Measurements from ENCODE around the gene ECE1. TPM values are rescaled to one million over a fixed set of nuclear protein-coding genes. Genes with fewer than 3 reads are reported as not detected.

Gene ECE1
- total RNA-seq, 4 donors from 2014 or later, result 55.9 to 149 (median 112) TPM

- H3K27me3 ChIP-seq, result no peaks in the 10 kb centered on the region
- no peaks in the 10 kb centered on the region for H3K9me3 ChIP-seq
- H3K36me3 ChIP-seq, result peaks cover 0 to 12% (median 5%) of the 10 kb centered on the region in 4 donors
- DNase-seq, result peak; percentile 90
- WGBS, 2 donors (ENCODE audit: low coverage in 1 of 2), result 66% methylated on average over 11 of the region's 11 CpGs; no CpG with 5 or more reads in 1 of the 2 donors
- TF ChIP-seq, protein P1, sequence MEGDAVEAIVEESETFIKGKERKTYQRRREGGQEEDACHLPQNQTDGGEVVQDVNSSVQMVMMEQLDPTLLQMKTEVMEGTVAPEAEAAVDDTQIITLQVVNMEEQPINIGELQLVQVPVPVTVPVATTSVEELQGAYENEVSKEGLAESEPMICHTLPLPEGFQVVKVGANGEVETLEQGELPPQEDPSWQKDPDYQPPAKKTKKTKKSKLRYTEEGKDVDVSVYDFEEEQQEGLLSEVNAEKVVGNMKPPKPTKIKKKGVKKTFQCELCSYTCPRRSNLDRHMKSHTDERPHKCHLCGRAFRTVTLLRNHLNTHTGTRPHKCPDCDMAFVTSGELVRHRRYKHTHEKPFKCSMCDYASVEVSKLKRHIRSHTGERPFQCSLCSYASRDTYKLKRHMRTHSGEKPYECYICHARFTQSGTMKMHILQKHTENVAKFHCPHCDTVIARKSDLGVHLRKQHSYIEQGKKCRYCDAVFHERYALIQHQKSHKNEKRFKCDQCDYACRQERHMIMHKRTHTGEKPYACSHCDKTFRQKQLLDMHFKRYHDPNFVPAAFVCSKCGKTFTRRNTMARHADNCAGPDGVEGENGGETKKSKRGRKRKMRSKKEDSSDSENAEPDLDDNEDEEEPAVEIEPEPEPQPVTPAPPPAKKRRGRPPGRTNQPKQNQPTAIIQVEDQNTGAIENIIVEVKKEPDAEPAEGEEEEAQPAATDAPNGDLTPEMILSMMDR (IDR thresholded peaks at IDR 0.05), result peak; percentile 78 to 86 (median 80)
- no peak for TF ChIP-seq EP300 (IDR thresholded peaks at IDR 0.05; ENCODE audit: low read depth)
- in situ Hi-C loops (cut with MboI; ENCODE audit: low pct_ligation_motif_present in 1 of 4, low pct_unique_long_range_greater_than_20kb in 1 of 4, low sequenced_read_pairs in 3 of 4), result loop anchor here in 2 of 4 donors (10.0 kb wide), 1 partner anchor 109 kb away; no protein-coding TSS in a partner anchor
- peaks cover 12 to 43% (median 25%) of the 10 kb centered on the region in 4 donors for H3K4me1 ChIP-seq
- H3K27ac ChIP-seq, result peak overlapping the region; percentile 49 to 88 (median 84)
- H3K4me3 ChIP-seq, result no peak overlapping the region
- intact Hi-C loops (cut with DNase I; ENCODE audit: low total_unique reads), result loop anchor here (1.0 to 5.0 kb wide), 2 partner anchors 92 to 113 kb away; no protein-coding TSS in a partner anchor
Observed at GRCh38 chr1:21255284-21255942, 34.9 kb downstream of the ECE1 start.

GRCh38 chr1:21254335-21254951 is 35.8 kb downstream of the ECE1 start:
- peak; percentile 20 for DNase-seq
- H3K27ac ChIP-seq, result peak overlapping the region; percentile 49 to 88 (median 84)
- 68 to 81% methylated on average over 5 to 8 of the region's 8 CpGs for WGBS, 2 donors (ENCODE audit: low coverage in 1 of 2)
- H3K4me3 ChIP-seq, result no peak overlapping the region
- peaks cover 12 to 43% (median 25%) of the 10 kb centered on the region in 4 donors for H3K4me1 ChIP-seq
- no peaks in the 10 kb centered on the region for H3K9me3 ChIP-seq
- TF ChIP-seq, protein P1 (IDR thresholded peaks at IDR 0.05), result no peak
- TF ChIP-seq POLR2AphosphoS5 (IDR thresholded peaks at IDR 0.05) (no peak), POLR2A (IDR thresholded peaks at IDR 0.05) (no peak), EP300 (IDR thresholded peaks at IDR 0.05; ENCODE audit: low read depth) (no peak)
- H3K36me3 ChIP-seq, result peaks cover 0 to 12% (median 5%) of the 10 kb centered on the region in 4 donors
- in situ Hi-C loops (cut with MboI; ENCODE audit: low pct_ligation_motif_present in 1 of 4, low pct_unique_long_range_greater_than_20kb in 1 of 4, low sequenced_read_pairs in 3 of 4) (loop anchor here in 3 of 4 donors (5.0 to 10.0 kb wide), 2 partner anchors 110 to 113 kb away; no protein-coding TSS in a partner anchor), intact Hi-C loops (cut with DNase I; ENCODE audit: low total_unique reads) (no loop called here)
- H3K27me3 ChIP-seq, result no peaks in the 10 kb centered on the region

DNA sequence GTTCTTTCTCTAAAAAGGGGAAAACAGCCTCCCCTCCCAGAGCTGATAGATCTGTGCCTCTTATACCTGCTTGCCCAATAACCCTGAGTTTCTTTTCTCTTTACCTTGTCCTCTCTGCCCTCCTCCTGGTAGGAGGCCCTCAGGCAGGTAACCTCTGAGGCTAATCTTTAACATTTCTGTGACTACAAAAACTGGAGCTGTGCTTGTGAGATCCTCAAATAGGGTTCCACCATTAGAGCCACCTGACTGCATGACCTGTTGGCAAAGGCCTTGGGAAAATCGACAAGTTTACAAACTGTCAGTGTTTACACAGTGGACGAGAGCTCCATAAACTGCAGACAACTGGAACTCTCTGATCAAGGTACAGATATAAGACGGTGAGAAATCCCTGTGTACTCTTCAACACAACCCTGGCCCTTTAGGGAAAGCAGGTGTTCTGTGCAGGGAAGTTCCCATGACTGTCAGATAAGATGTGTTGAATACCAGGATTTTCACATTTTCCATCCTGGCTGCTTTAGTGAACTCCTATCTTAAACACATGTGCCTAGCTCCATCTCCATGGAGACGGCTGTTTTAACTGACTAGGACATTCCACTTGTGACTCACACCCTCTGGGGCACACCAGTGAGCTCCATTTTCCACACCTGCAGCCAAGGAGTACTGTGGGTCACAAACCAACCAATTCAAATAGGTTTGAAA is 38.3 kb downstream of the ECE1 start:
- Histone ChIP-seq H3K9me3 (no peaks in the 10 kb centered on the region), H3K4me3 (no peak overlapping the region), H3K36me3 (peaks cover 0 to 11% (median 5%) of the 10 kb centered on the region in 4 donors), H3K27me3 (no peaks in the 10 kb centered on the region), H3K27ac (peak overlapping the region; percentile 78 to 88 (median 84)), H3K4me1 (peaks cover 12 to 47% (median 25%) of the 10 kb centered on the region in 4 donors)
- TF ChIP-seq, protein P1 (IDR thresholded peaks at IDR 0.05), result no peak
- TF ChIP-seq POLR2AphosphoS5 (IDR thresholded peaks at IDR 0.05) (peak; percentile 21 to 40 (median 36)), EP300 (IDR thresholded peaks at IDR 0.05; ENCODE audit: low read depth) (peak; percentile 44)
- 40 to 45% methylated on average over 1 to 4 of the region's 4 CpGs for WGBS, 2 donors (ENCODE audit: low coverage in 1 of 2)
- in situ Hi-C loops (cut with MboI; ENCODE audit: low pct_ligation_motif_present in 1 of 4, low pct_unique_long_range_greater_than_20kb in 1 of 4, low sequenced_read_pairs in 3 of 4) (loop anchor here in 3 of 4 donors (5.0 to 10.0 kb wide), 2 partner anchors 113 to 115 kb away; no protein-coding TSS in a partner anchor), intact Hi-C loops (cut with DNase I; ENCODE audit: low total_unique reads) (no loop called here)
- DNase-seq, result peak; percentile 60

Measured in transverse colon (tissue), 4 donors.